NK-92 (cell line): ENCODE data around the gene CCNDBP1.
"Not testable (repeated sequence)": the region's sequence is repeated elsewhere in the genome, so short reads cannot be mapped to it uniquely, and the experiment has no call there.

Experiments
- DNase-seq: peaks from one replicate; lab custom pipeline; 2025; ENCODE audit not compliant: unreplicated experiment; lab: John Stamatoyannopoulos, UW

The CCNDBP1 gene

GRCh38 chr15:43185157-43186002, at the start of gene CCNDBP1:
Gene CCNDBP1 (plus strand): TSS chr15:43185403. CDS start chr15:43185499, 96 bp downstream.
- peak; percentile 53 for DNase-seq

GRCh38 chr15:43143203-43143941, 41.8 kb upstream of the CCNDBP1 start:
- DNase-seq, result no peak

- DNase-seq, result no peak
These were observed 40.7 kb upstream of the CCNDBP1 start for GRCh38 chr15:43144512-43144911.

- no peak for DNase-seq
These were observed 39.0 kb upstream of the CCNDBP1 start for GRCh38 chr15:43146184-43146583.

- no peak for DNase-seq
These were observed 34.8 kb upstream of the CCNDBP1 start for GRCh38 chr15:43150191-43150929.

- no peak for DNase-seq
These were observed 33.5 kb upstream of the CCNDBP1 start for GRCh38 chr15:43151688-43152087.

GRCh38 chr15:43153269-43153668, 31.9 kb upstream of the CCNDBP1 start:
- DNase-seq, result no peak

GRCh38 chr15:43165801-43166325, 19.3 kb upstream of the CCNDBP1 start:
- DNase-seq, result no peak

- DNase-seq, result not testable (repeated sequence)
These were observed 17.9 kb upstream of the CCNDBP1 start for GRCh38 chr15:43167261-43167660.

GRCh38 chr15:43168192-43169107, 16.8 kb upstream of the CCNDBP1 start:
- no peak for DNase-seq

- no peak for DNase-seq
These were observed 15.3 kb upstream of the CCNDBP1 start for GRCh38 chr15:43169888-43170287.

- not testable (repeated sequence) for DNase-seq
These were observed 9.4 kb upstream of the CCNDBP1 start for GRCh38 chr15:43175656-43176309.

- DNase-seq, result not testable (repeated sequence)
These were observed 8.1 kb upstream of the CCNDBP1 start for GRCh38 chr15:43177147-43177546.

GRCh38 chr15:43183270-43183669, 1.9 kb upstream of the CCNDBP1 start:
- no peak for DNase-seq

- DNase-seq, result no peak
These were observed 637 bp upstream of the CCNDBP1 start for GRCh38 chr15:43184407-43185124.

GRCh38 chr15:43186003-43186353, 775 bp downstream of the CCNDBP1 start:
- no peak for DNase-seq

- DNase-seq, result no peak
These were observed 2.4 kb downstream of the CCNDBP1 start for GRCh38 chr15:43187544-43188155.

GRCh38 chr15:43189296-43189695, 4.1 kb downstream of the CCNDBP1 start:
- no peak for DNase-seq

GRCh38 chr15:43190178-43190577, 5.0 kb downstream of the CCNDBP1 start:
- DNase-seq, result no peak
